OCI-LY3 (cell line): ENCODE results near the gene SCN4A.
"Not testable (repeated sequence)": the region's sequence is repeated elsewhere in the genome, so short reads cannot be mapped to it uniquely, and the experiment has no call there.

Experiments used
- EZH2phosphoT487 ChIP-seq: fragments of 200-600 bp; shearing (Covaris generic); IDR thresholded peaks from 2 replicates; pipeline ENCODE4 v1.6.1; 2018; ENCODE audit warnings: antibody characterized with exemption, mixed run types, low read depth
- TF ChIP-seq, protein P1 (sequence below): fragments of 200-600, 300-600 bp; sonication (generic); IDR thresholded peaks from 2 replicates; pipeline ENCODE4 v1.5.1; 2014; ENCODE audit warnings: antibody characterized with exemption, low read length, low read depth

DNA sequence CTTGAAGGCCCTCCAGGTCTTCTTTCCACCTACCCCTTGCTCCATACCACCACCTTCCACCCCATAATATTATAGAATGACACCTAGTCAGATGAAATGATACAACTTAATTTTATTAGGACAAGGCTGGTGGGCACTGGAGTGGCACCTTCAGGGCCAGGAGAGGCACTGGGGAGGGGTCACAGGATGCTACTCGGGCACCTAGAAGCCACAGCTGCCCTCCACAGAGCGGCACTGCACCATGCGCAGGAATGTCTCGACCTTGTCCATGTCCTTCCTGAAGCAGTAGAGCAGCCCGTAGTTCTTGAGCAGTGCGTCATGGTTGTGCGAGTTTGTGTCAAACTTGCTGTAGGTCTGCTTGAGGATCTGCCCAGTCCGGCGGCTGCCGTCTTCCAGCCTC, 77.9 kb downstream of the SCN4A start:
- TF ChIP-seq, protein P1, sequence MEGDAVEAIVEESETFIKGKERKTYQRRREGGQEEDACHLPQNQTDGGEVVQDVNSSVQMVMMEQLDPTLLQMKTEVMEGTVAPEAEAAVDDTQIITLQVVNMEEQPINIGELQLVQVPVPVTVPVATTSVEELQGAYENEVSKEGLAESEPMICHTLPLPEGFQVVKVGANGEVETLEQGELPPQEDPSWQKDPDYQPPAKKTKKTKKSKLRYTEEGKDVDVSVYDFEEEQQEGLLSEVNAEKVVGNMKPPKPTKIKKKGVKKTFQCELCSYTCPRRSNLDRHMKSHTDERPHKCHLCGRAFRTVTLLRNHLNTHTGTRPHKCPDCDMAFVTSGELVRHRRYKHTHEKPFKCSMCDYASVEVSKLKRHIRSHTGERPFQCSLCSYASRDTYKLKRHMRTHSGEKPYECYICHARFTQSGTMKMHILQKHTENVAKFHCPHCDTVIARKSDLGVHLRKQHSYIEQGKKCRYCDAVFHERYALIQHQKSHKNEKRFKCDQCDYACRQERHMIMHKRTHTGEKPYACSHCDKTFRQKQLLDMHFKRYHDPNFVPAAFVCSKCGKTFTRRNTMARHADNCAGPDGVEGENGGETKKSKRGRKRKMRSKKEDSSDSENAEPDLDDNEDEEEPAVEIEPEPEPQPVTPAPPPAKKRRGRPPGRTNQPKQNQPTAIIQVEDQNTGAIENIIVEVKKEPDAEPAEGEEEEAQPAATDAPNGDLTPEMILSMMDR, result not testable (repeated sequence)
- not testable (repeated sequence) for TF ChIP-seq EZH2phosphoT487
